ENCODE measurements around the gene MAZ.
"Not testable (repeated sequence)": the region's sequence is repeated elsewhere in the genome, so short reads cannot be mapped to it uniquely, and the experiment has no call there.

MAZ gene

DNA sequence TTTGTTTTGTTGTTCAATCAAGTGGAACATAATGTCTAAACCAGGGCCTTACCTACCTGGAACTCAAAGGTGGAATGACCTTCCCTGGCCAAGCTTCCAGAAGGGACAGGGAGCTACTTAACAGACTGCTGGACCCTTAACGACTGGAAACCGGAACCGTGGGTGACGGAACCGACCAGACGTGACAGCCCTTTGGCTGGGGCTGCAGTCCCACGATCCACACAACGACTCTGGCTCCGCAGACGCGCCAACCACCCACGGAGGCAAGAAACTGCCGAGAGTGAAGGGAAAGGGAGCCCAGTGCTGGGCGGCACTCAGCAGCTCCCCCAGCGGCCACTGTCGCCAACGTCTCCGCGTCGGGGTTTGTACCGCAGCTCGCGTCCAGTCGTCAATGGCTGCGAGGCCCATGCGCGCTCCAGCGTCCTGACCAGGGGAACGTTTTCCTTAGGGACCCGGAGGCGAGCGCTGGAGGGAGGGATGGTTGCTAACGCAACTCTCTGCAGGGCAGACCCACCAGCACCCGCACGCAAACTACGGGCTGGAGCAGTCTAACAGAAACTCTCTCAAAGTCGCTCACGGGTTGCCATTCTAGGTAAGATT lies 21.3 kb upstream of the MAZ start:
- DNase-seq = no peak

DNA sequence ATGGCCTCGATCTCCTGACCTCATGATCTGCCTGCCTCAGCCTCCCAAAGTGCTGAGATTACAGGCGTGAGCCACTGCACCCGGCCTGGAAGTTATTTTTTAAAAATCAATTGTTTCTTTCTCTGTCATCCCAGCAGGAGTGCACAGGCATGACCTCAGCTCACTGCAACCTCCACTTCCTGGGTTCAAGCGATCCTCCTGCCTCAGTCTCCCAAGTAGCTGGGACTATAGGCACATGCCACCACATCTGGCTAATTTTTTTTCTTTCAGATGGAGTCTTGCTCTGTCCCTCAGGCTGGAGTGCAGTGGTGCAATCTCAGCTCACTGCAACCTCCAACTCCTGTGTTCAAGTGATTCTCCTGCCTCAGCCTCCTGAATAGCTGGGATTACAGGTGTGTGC lies 19.2 kb upstream of the MAZ start:
- DNase-seq = not testable (repeated sequence)

DNA sequence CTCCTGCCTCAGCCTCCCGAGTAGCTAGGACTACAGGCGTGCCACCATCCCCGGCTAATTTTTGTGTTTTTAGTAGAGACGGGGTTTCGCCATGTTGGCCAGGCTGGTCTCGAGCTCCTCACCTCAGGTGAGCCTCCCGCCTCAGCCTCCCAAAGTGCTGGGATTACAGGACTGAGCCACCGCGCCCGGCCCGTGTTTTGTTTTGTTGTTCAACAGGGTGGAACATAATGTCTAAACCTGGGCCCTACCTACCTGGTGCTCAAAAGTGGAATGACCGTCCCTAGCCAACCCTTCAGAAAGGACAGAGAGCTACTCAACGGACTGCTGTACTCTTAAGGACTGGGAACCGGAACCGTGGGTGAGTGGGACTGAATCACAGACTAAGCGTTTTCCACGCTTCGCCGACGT lies 16.6 kb upstream of the MAZ start:
- DNase-seq = no peak

DNA sequence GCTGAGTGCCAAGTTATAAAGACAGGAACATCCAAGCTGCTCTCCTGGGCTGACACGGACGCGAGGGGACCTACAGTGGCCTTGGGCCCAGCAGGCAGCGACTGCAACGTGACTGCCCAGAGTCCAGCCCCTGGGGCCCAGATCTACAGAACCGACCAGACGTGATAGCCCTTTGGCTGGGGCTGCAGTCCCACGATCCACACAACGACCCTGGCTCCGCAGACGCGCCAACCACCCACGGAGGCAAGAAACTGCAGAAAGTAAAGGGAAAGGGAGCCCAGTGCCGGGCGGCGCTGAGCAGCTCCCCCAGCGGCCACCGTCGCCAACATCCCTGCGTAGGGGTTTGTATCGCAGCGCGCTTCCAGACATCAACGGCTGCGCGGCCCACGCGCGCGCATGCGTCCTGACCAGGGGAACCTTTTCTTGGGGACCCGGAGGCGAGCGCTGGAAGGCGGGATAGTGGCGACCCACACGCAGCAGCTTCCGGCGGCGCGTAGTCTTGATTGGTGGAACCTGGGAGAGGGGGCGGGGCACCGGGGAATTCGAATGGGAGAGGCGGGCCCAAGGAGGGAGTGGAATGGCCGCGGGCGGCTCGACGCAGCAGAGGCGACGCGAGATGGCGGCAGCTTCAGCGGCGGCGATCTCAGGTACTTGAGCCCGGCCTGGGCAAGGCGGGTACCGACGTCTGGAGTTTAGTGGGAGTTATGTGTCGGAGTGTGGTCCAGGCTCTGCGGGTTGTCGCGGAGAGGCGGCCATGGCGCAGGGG lies 16.0 kb upstream of the MAZ start, which contains the start of gene KIF22:
TSS of gene KIF22 (plus strand) at position 569 of the 766 bp plus-strand sequence. CDS start at position 578, 9 bp downstream.
- DNase-seq = peak; percentile 93

DNA sequence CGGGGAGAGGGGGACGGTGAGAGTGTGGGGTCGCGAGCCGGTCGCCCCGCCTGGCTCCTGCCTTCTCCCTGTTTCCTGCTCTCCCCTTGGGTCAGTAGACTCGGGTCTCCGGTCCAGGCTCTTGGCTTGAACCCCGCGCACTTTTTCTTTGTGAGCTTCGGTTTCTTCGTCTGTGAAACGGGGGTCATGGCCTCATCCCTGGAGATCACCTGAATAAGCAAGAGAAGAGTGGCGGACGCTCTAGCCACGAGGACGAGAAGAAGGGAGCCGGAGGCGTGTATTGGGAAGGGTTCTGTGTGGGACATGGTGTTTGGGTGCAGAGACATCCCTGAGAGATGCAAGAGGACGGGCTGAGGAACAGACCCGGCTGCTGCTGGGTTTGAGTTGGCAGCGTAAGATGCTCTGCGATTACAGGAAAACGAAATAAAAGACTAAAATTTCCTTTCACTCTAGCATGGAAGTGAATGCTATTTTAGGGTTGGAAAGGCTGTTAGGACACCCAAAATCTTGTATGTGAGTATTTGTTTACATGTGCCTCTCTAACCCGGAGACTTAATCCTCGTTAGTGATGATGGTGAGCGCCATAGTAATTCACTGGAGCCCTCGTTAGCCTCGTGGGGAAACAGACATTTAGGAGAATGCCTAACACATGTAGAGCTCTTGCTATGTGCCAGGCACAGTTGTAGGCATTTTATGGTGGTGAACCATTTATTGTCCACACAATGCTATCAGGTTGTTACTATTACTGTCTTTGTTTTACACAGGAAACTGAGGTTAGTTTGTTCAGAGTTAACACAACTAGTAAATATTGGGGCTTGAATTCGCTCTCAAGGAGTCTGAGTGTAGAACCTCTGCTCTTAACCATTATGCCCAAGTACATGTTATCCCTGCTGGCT lies 15.1 kb upstream of the MAZ start:
- DNase-seq = no peak

DNA sequence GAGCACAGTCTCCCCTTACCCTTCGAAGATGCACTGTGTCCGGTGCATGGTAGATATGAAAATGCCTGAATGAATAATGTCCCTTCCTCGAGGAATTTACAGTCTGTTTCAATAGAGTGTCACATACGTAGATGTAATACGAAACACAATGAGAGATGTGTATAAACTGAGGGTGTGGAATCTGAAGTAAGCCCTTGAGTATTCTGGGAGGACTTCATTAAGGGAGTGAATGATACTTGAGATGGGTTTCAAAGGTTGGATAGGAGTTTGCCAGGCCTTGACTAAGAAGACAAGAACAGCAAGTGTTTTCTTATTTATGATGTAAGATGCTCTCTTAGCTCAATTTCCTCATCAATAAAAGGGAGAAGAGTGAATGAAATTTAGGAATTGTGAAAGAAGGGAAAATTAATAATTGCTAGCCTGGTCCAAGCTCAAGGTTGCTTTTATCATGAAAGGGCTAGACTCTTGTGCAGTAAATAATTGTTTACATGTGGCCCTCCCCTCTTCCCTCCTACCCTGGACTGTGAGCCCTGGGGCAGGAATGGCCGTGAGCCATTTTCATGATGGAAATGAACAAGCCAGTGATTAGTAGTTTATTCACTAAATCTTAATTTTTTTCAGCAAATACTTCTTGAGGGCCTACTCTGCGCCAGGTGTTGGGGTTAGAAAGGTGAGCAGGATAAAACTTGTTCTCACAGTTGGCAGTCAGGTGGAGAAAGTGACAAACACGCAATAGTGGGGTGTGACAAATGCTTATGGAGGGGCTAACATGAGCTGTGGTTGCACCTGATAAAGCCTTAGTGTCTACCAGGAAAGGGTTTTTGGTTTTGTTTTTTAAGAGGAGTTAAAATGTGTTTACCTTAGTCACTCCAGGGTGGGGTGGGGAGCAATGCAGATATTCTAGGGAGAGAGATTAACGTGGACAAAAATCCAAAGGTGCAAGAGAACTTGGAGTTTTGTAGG lies 14.2 kb upstream of the MAZ start:
- DNase-seq = no peak

DNA sequence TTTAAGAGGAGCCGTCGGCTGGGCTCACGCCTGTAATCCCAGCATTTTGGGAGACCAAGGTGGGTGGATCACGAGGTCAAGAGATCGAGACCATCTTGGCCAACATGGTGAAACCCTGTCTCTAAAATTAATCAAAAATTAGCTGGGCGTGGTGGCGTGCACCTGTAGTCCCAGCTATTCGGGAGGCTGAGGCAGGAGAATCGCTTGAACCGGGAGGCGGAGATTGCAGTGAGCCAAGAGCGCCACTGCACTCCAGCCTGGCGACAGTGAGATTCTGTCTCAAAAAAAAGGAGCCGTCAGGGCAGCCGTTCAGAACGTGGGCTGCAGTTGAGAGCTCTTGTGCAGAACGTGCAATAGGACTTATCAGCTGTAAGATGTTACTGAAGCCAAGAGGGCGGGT lies 13.2 kb upstream of the MAZ start:
- not testable (repeated sequence) for DNase-seq

DNA sequence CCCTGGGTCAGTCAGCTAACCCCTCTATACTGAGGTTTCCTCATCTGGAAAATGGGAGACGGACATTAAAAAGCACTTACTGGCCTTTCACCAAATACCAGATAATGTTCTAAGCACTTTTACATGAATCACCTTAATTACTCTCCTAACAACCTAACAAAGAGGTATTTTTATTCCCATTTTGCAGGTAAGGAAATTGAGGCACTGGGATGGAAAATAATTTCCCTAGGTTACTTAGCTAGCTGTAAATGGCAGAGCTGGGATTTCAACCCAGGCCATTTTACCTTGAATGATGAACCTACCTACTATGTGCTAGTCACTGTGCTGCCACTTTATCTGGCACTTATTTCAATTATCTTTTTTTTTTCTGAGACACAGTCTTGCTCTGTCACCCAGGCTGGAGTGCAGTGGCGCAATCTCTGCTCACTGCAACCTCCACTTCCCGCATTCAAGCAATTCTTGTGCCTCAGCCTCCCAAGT lies 12.1 kb upstream of the MAZ start:
- no peak for DNase-seq

DNA sequence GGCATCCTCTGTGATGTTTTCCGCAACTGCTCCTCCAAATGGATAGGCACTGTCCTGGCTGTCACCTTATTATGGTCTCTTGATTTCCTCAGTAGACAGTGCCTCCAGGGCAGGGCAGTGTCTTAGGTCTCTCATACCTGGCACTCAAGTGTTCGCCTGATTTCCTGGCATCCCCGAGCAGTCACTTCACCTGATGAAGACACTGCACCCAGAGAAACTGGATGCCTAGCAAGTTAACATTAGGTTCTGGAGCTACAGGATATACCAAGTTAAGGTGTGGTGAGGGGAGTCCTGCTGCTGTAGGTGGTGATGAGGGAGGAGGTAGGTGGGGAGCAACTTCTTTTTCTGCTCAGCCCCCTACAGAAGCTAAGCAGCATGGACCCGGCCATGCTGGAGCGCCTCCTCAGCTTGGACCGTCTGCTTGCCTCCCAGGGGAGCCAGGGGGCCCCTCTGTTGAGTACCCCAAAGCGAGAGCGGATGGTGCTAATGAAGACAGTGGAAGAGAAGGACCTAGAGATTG lies 3.9 kb upstream of the MAZ start:
- DNase-seq = no peak

DNA sequence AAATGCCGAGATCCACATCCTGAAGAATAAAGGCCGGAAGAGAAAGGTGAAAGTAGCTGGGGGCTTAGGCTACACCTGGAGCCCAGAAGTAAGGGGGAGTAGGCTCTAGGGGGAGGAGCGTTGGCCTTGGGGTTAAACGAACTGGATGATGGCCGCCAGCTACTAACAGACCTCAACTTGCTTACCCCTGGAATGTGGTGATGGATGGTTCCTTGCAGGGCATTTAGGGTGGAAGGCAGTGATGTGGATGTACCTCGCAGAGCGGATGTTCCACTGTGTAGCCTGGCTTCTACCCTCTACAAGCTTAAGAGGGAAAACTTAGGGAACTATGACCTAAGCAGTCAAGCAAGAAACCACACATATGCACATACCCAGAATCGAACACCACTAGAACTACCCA lies 2.3 kb upstream of the MAZ start:
- no peak for DNase-seq

DNA sequence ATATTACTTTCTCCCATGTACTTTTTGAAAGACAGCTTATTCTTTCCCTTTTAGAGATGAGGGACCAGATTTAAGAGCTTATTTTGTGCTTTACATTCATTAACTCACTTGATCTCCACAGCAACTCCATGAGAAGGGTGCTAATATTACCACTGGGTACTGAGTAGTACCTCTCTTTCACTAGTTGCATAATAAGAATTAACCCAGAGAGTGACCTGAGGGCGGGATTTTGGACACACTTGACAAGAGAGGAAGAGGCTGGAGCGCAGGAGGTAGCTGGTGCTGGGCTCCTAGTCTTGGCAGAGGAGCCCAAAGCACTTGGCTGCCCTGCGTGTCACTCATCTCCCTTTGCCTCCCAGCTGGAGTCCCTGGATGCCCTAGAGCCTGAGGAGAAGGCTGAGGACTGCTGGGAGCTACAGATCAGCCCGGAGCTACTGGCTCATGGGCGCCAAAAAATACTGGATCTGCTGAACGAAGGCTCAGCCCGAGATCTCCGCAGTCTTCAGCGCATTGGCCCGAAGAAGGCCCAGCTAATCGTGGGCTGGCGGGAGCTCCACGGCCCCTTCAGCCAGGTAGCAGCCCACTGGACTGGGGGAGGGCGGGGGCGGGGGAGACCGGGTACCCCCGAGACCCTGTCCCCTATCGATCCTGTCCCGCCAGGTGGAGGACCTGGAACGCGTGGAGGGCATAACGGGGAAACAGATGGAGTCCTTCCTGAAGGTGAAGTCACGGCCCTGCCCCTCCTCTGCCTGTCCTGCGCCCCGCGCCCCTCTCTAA lies 1.7 kb upstream of the MAZ start:
- DNase-seq = no peak

DNA sequence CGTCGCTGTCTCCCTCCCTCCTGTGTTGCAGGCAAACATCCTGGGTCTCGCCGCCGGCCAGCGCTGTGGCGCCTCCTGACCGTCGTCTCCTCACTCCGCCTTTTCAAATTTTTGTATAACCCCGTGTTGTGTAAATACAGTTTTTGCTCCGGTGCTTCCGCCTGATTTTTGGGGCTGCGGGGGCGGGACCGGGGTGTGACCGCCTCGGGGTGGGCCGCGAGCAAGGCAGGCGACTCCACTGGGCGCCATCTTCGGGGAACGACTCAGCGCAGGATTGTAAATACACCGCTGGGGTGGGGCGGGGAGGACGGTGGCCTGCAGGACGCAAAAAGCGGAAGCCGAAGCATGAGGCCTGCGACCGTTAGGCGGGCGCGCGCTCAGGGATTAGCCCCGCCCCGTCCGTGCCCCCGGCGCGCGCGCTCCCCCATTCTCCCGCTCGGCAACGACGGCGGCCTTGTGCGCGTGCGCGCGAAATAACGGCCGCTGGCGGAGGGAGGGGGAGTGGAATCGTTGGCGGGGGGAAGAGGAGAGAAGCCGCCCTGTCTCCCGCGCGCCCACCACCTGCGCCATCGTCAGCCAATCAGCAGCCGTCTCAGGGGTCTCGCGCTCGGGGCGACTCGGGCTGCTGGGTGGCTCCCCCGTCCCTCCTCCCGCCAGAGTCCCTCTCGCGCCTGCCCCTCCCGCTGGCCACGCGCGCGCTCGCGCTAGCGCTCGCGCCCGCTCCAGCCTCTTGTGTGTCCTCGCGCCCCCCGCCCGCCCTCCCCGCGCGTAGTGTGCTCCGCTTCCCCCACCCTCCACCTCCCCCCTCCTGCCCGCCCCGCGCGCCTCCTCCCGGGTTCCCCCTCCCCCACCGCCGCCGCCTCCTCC lies 864 bp upstream of the MAZ start:
- DNase-seq = peak; percentile 95

DNA sequence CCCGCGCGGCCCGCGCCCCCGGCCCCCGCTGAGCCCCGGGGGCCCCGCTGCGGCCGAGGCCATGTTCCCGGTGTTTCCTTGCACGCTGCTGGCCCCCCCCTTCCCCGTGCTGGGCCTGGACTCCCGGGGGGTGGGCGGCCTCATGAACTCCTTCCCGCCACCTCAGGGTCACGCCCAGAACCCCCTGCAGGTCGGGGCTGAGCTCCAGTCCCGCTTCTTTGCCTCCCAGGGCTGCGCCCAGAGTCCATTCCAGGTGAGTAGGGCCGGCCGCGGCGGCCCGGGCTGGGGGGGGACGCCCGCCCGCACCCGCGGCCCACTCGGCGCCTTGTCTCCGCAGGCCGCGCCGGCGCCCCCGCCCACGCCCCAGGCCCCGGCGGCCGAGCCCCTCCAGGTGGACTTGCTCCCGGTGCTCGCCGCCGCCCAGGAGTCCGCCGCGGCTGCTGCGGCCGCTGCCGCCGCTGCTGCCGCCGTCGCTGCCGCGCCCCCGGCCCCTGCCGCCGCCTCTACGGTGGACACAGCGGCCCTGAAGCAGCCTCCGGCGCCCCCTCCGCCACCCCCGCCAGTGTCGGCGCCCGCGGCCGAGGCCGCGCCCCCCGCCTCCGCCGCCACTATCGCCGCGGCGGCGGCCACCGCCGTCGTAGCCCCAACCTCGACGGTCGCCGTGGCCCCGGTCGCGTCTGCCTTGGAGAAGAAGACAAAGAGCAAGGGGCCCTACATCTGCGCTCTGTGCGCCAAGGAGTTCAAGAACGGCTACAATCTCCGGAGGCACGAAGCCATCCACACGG lies 504 bp downstream of the MAZ start:
- peak; percentile 25 for DNase-seq

DNA sequence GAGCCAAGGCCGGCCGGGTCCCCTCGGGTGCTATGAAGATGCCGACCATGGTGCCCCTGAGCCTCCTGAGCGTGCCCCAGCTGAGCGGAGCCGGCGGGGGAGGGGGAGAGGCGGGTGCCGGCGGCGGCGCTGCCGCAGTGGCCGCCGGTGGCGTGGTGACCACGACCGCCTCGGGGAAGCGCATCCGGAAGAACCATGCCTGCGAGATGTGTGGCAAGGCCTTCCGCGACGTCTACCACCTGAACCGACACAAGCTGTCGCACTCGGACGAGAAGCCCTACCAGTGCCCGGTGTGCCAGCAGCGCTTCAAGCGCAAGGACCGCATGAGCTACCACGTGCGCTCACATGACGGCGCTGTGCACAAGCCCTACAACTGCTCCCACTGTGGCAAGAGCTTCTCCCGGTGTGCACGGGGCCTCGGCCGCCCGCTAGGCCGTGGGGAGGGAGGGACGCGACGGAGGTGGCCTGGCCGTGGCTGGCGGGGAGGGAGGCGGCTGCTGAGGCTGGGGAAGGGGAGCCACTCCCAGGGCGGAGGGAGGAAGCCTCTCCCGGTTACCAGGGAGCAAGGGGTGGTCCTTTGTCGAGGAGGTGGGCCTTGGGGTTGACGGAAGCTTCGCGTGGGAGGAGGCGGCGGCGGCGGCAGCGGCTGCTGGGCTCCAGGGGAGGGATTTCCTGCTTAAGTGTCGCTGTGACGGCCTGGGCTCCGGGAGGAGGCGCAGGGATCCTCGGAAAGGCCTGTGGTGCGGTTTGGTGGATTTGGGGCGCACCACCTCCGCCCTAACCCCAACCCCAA lies 1.3 kb downstream of the MAZ start:
- peak; percentile 62 for DNase-seq

DNA sequence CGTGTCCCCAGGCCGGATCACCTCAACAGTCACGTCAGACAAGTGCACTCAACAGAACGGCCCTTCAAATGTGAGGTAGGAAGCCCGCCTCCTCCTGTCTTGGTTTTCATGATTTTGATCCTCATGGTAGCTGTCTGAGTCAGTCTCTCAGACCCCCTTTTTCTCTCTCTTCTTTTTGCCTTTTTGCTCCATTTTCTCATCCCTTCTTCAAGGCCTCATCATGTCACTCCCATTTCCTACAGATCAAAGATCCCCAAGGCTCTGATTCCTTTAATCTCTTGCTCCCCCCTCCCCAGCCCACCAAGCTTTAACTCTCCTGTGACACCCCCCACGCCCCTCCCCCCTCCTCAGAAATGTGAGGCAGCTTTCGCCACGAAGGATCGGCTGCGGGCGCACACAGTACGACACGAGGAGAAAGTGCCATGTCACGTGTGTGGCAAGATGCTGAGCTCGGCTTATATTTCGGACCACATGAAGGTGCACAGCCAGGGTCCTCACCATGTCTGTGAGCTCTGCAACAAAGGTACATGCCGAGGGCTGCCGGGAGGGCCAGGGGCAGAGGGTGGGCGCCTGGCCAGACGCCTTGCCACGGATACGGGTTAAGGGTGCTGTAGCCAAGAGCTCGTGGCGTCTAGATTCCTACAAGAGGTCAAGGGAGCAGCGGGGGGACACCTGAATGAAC lies 2.0 kb downstream of the MAZ start:
- DNase-seq = no peak

DNA sequence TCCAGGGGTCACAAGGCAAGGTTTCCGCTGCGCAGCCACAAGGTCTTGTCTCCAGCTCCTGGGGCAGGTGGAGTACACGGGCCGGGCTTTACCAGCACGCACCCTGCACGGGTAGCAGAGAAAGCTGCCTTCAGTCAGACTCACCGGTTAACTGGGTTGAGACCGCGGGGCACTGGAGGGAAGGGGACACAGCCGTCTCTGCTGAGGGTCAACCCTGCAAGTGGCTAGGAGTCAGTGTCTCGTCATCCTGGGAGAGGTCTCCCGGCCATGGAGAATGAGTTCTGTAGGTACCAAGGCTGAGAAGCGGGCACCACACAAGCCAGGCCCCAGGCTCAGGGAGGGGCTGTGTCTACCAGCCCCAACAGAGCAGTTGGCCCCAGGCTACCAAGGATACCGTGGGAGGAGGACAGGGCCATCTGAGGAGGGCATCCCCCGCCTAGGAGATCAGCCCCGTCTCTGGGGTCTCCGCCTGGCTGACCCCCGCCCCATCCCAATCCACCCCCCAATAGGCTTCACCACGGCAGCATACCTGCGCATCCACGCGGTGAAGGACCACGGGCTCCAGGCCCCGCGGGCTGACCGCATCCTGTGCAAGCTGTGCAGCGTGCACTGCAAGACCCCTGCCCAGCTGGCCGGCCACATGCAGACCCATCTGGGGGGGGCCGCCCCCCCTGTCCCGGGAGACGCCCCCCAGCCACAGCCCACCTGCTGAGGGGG lies 2.9 kb downstream of the MAZ start:
- DNase-seq = no peak
